Stimulated activated naive CD8-positive, alpha-beta T cell treated with anti-CD3 and anti-CD28 coated beads, Interleukin-15, Interleukin-2, amounts not matched to agents 100 U/mL and 50 U/mL, for 24 hours (primary cell): ENCODE results near the gene VRK2.
"Not testable (repeated sequence)": the region's sequence is repeated elsewhere in the genome, so short reads cannot be mapped to it uniquely, and the experiment has no call there.

Source experiments
- ATAC-seq: fragments of 150-1000 bp; cut with Tn5 transposase; one replicate; pipeline ENCODE4 v1.10.0; 2021
- DNase-seq: peaks from one replicate; pipeline ENCODE4 v3.0.0; 2021

The VRK2 gene

GRCh38 chr2:58168130-58168529 is 121.5 kb downstream of the VRK2 start:
- not testable (repeated sequence) for ATAC-seq, DNase-seq

- not testable (repeated sequence) for ATAC-seq, DNase-seq
Observed at GRCh38 chr2:58169845-58170244, 123.2 kb downstream of the VRK2 start.

- ATAC-seq, DNase-seq: not testable (repeated sequence)
Observed at GRCh38 chr2:58170334-58170933, 123.8 kb downstream of the VRK2 start.

GRCh38 chr2:58171831-58172230 is 125.2 kb downstream of the VRK2 start:
- not testable (repeated sequence) for DNase-seq, ATAC-seq

- ATAC-seq, result not testable (repeated sequence)
Observed at GRCh38 chr2:58177187-58177586, 130.6 kb downstream of the VRK2 start.

GRCh38 chr2:58180175-58180574 is 133.6 kb downstream of the VRK2 start:
- DNase-seq, ATAC-seq: not testable (repeated sequence)

More at GRCh38 chr2:58177187-58177586, 130.6 kb downstream of the VRK2 start:
- DNase-seq, result not testable (repeated sequence)

GRCh38 chr2:58180635-58181034 is 134.0 kb downstream of the VRK2 start:
- ATAC-seq (no peak), DNase-seq (no peak)

- DNase-seq (no peak), ATAC-seq (no peak)
Observed at GRCh38 chr2:58182527-58182926, 135.9 kb downstream of the VRK2 start.

- DNase-seq (no peak), ATAC-seq (no peak)
Observed at GRCh38 chr2:58186501-58186900, 139.9 kb downstream of the VRK2 start.

- DNase-seq, ATAC-seq: not testable (repeated sequence)
Observed at GRCh38 chr2:58187022-58187421, 140.4 kb downstream of the VRK2 start.

GRCh38 chr2:58194458-58194857 is 147.9 kb downstream of the VRK2 start:
- DNase-seq, result no peak
- no peak for ATAC-seq

GRCh38 chr2:58195662-58196061 is 149.1 kb downstream of the VRK2 start:
- no peak for DNase-seq
- no peak for ATAC-seq

GRCh38 chr2:58197894-58198293 is 151.3 kb downstream of the VRK2 start:
- ATAC-seq, result no peak
- no peak for DNase-seq

- no peak for DNase-seq
- ATAC-seq, result no peak
Observed at GRCh38 chr2:58202404-58202803, 155.8 kb downstream of the VRK2 start.

GRCh38 chr2:58203018-58203417 is 156.4 kb downstream of the VRK2 start:
- DNase-seq (no peak), ATAC-seq (no peak)

- ATAC-seq (no peak), DNase-seq (no peak)
Observed at GRCh38 chr2:58204195-58204959, 157.8 kb downstream of the VRK2 start.

GRCh38 chr2:58206785-58207184 is 160.2 kb downstream of the VRK2 start:
- ATAC-seq, result no peak
- no peak for DNase-seq

GRCh38 chr2:58207189-58207588 is 160.6 kb downstream of the VRK2 start:
- ATAC-seq (no peak), DNase-seq (no peak)
